Neural progenitor cell (in vitro differentiated cells): ENCODE results near the gene PLEKHF1. TPM values are rescaled to one million over a fixed set of nuclear protein-coding genes. Genes with fewer than 3 reads are reported as not detected.

Experiments used
- DNase-seq: peaks from one replicate; pipeline ENCODE4 v3.0.0-alpha.2; 2016; ENCODE audit warnings: low spot score
- H2AFZ ChIP-seq: fragments of 200-600 bp; sonication (generic); replicated peaks from 2 replicates; pipeline ENCODE4 v1.6.1; 2016; ENCODE audit warnings: antibody characterized with exemption
- H3F3A ChIP-seq: fragments of 200-600 bp; sonication (generic); 2 replicates; pipeline ENCODE4 v1.6.1; 2016; ENCODE audit warnings: antibody characterized with exemption, low read depth
- H3K27ac ChIP-seq: fragments of 200-600 bp; sonication (generic); 2 replicates; pipeline ENCODE4 v1.5.1; 2016; ENCODE audit warnings: mild to moderate bottlenecking
- H3K27me3 ChIP-seq: fragments of 200-600 bp; sonication (generic); 2 replicates; pipeline ENCODE4 v1.6.1; 2016; ENCODE audit warnings: mild to moderate bottlenecking, moderate library complexity
- H3K36me3 ChIP-seq: fragments of 200-600 bp; sonication (generic); 2 replicates; pipeline ENCODE4 v1.5.1; 2016
- H3K4me1 ChIP-seq: fragments of 200-600 bp; sonication (generic); 2 replicates; pipeline ENCODE4 v1.6.1; 2016; ENCODE audit warnings: mixed run types
- H3K4me2 ChIP-seq: fragments of 200-600 bp; sonication (generic); 2 replicates; pipeline ENCODE4 v1.6.1; 2016
- H3K4me3 ChIP-seq: fragments of 200-600 bp; sonication (generic); 2 replicates; pipeline ENCODE4 v1.5.1; 2016
- H3K79me2 ChIP-seq: fragments of 200-600 bp; sonication (generic); 2 replicates; pipeline ENCODE4 v1.6.1; 2016; ENCODE audit warnings: low read depth
- H3K9ac ChIP-seq: fragments of 200-600 bp; sonication (generic); 2 replicates; pipeline ENCODE4 v1.6.1; 2016
- H3K9me3 ChIP-seq: fragments of 200-600 bp; sonication (generic); 2 replicates; pipeline ENCODE4 v1.5.1; 2016; ENCODE audit warnings: low read depth
- H4K20me1 ChIP-seq: fragments of 200-600 bp; sonication (generic); 2 replicates; pipeline ENCODE4 v1.6.1; 2016; ENCODE audit warnings: low read depth
- H3K27ac Mint-ChIP-seq: 3 replicates; pipeline ENCODE4 v1.8.0; 2021; ENCODE audit warnings: mixed read lengths
- H3K27me3 Mint-ChIP-seq: 2 replicates; pipeline ENCODE4 v1.8.0; 2022; ENCODE audit warnings: low read depth, mild to moderate bottlenecking, inconsistent platforms, moderate library complexity, mixed read lengths; ENCODE audit not compliant: insufficient read depth
- H3K36me3 Mint-ChIP-seq: 3 replicates; pipeline ENCODE4 v1.8.0; 2021; ENCODE audit warnings: mixed read lengths
- H3K4me1 Mint-ChIP-seq: 3 replicates; pipeline ENCODE4 v1.8.0; 2021; ENCODE audit warnings: mixed read lengths
- H3K4me3 Mint-ChIP-seq: 3 replicates; pipeline ENCODE4 v1.8.0; 2021; ENCODE audit warnings: mild to moderate bottlenecking, moderate library complexity, mixed read lengths
- H3K9me3 Mint-ChIP-seq: 3 replicates; pipeline ENCODE4 v1.8.0; 2020; ENCODE audit warnings: mixed read lengths
- CTCF ChIP-seq: fragments of 200-600 bp; sonication (generic); IDR thresholded peaks from 2 replicates; pipeline ENCODE4 v1.5.1; 2017; ENCODE audit warnings: antibody characterized with exemption, mild to moderate bottlenecking
- EZH2 ChIP-seq: fragments of 200-600 bp; sonication (generic); IDR thresholded peaks from 2 replicates; pipeline ENCODE4 v1.6.1; 2017; ENCODE audit warnings: antibody characterized with exemption, mild to moderate bottlenecking, moderate library complexity
- EZH2phosphoT487 ChIP-seq: fragments of 200-600 bp; sonication (generic); IDR thresholded peaks from 2 replicates; pipeline ENCODE4 v1.6.1; 2017; ENCODE audit warnings: antibody characterized with exemption
- total RNA-seq: library from RNA; depleted of rRNA; stranded (reverse); fragments of >200 nt; gene quantifications from 2 replicates; pipeline ENCODE4 v1.2.3, GENCODE V29; 2015; ENCODE audit warnings: low replicate concordance

PLEKHF1 gene
- total RNA-seq, 1 donor from 2014 or later, result 1.2 TPM

GRCh38 chr19:29658221-29658991, 6.9 kb upstream of the PLEKHF1 start:
- Histone ChIP-seq H3K79me2 (no peaks in the 10 kb centered on the region), H3K9ac (no peak overlapping the region), H3K4me1 (no peaks in the 10 kb centered on the region), H3K4me2 (no peak overlapping the region), H3K36me3 (no peaks in the 10 kb centered on the region), H3F3A (no peaks in the 10 kb centered on the region), H4K20me1 (no peaks in the 10 kb centered on the region), H3K27me3 (peaks cover 14% of the 10 kb centered on the region), H2AFZ (no peak overlapping the region), H3K9me3 (no peaks in the 10 kb centered on the region), H3K27ac (no peak overlapping the region), H3K4me3 (no peak overlapping the region)
- H3K27ac Mint-ChIP-seq, result no peak overlapping the region
- H3K9me3 Mint-ChIP-seq, result peaks cover 3% of the 10 kb centered on the region
- H3K36me3 Mint-ChIP-seq, result no peaks in the 10 kb centered on the region
- H3K4me1 Mint-ChIP-seq, result peaks cover 17% of the 10 kb centered on the region
- TF ChIP-seq EZH2phosphoT487 (no peak), CTCF (no peak), EZH2 (no peak)
- no peak overlapping the region for H3K4me3 Mint-ChIP-seq
- peaks cover 7% of the 10 kb centered on the region for H3K27me3 Mint-ChIP-seq
- DNase-seq, result no peak

- Histone ChIP-seq H3K4me1 (peaks cover 1% of the 10 kb centered on the region), H3K9ac (no peak overlapping the region), H3K27me3 (peaks cover 38% of the 10 kb centered on the region), H3K79me2 (no peaks in the 10 kb centered on the region), H3F3A (peaks cover 1% of the 10 kb centered on the region), H3K27ac (no peak overlapping the region), H3K4me3 (no peak overlapping the region), H3K4me2 (no peak overlapping the region), H3K36me3 (no peaks in the 10 kb centered on the region), H4K20me1 (no peaks in the 10 kb centered on the region), H2AFZ (no peak overlapping the region), H3K9me3 (no peaks in the 10 kb centered on the region)
- no peak overlapping the region for H3K27ac Mint-ChIP-seq
- no peak for DNase-seq
- peaks cover 27% of the 10 kb centered on the region for H3K4me1 Mint-ChIP-seq
- no peak overlapping the region for H3K4me3 Mint-ChIP-seq
- no peaks in the 10 kb centered on the region for H3K9me3 Mint-ChIP-seq
- peaks cover 21% of the 10 kb centered on the region for H3K27me3 Mint-ChIP-seq
- H3K36me3 Mint-ChIP-seq, result no peaks in the 10 kb centered on the region
- TF ChIP-seq EZH2phosphoT487 (no peak), EZH2 (no peak), CTCF (no peak)
Measured at GRCh38 chr19:29660835-29661234, 4.4 kb upstream of the PLEKHF1 start.

GRCh38 chr19:29662278-29662603, 3.0 kb upstream of the PLEKHF1 start:
- no peak overlapping the region for H3K4me3 Mint-ChIP-seq
- Histone ChIP-seq H3K36me3 (no peaks in the 10 kb centered on the region), H3K79me2 (no peaks in the 10 kb centered on the region), H3K9me3 (no peaks in the 10 kb centered on the region), H3K9ac (no peak overlapping the region), H3K27me3 (peaks cover 52% of the 10 kb centered on the region), H2AFZ (no peak overlapping the region), H3K4me2 (no peak overlapping the region), H3K27ac (no peak overlapping the region), H4K20me1 (peaks cover 8% of the 10 kb centered on the region), H3F3A (peaks cover 15% of the 10 kb centered on the region), H3K4me3 (no peak overlapping the region), H3K4me1 (peaks cover 8% of the 10 kb centered on the region)
- H3K4me1 Mint-ChIP-seq, result peaks cover 36% of the 10 kb centered on the region
- TF ChIP-seq CTCF (no peak), EZH2 (no peak)
- no peak for DNase-seq
- H3K27ac Mint-ChIP-seq, result peak overlapping the region; percentile 85
- peaks cover 21% of the 10 kb centered on the region for H3K27me3 Mint-ChIP-seq
- H3K9me3 Mint-ChIP-seq, result no peaks in the 10 kb centered on the region
- H3K36me3 Mint-ChIP-seq, result no peaks in the 10 kb centered on the region
